OCI-LY1 (cell line): Measurements from ENCODE around the gene STAM.

Source experiments
- CTCF ChIP-seq: fragments of 200-600 bp; sonication (generic), shearing (Covaris generic); IDR thresholded peaks from 2 replicates; pipeline ENCODE4 v1.5.1; 2017; ENCODE audit warnings: mild to moderate bottlenecking, antibody characterized with exemption, low read length, moderate library complexity, mixed read lengths
- EZH2 ChIP-seq: fragments of 200-600 bp; sonication (generic), shearing (Covaris generic); IDR thresholded peaks from 2 replicates; pipeline ENCODE4 v1.8.0; 2017; ENCODE audit warnings: borderline replicate concordance, mixed run types, mild to moderate bottlenecking, antibody characterized with exemption, low read length, moderate library complexity, mixed read lengths

DNA sequence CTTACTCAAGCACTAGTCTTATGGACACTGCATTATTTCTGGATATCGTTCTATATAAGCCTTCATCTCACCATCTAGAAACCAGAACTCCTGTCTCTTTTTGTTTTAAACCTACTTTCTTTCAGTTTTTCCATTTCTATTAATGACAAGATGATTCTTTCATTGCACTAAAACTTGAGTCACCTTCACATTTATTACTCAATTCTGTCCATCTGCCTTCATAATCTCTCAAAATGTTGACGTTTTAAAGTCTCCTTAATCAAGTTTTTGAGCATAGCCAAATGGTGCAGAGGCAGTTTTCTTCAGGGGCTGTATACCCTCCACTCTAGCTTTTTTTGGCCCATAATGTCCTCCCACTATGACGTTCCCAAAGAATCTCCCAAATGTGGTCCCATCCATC is 17.6 kb downstream of the STAM start:
- no peak for TF ChIP-seq EZH2
- TF ChIP-seq CTCF: no peak
